Endodermal cell (in vitro differentiated cells): ENCODE measurements around the gene CSF2. TPM values are rescaled to one million over a fixed set of nuclear protein-coding genes. Genes with fewer than 3 reads are reported as not detected.

Experiments used
- DNase-seq: peaks from one replicate; pipeline ENCODE4 v3.0.0-alpha.2; 2017
- H3K27ac ChIP-seq: 2 replicates; pipeline ENCODE4 v1.5.1; 2013; ENCODE audit warnings: mild to moderate bottlenecking, low read depth, low read length, moderate library complexity
- H3K27me3 ChIP-seq: 2 replicates; pipeline ENCODE4 v1.6.1; 2013; ENCODE audit warnings: mild to moderate bottlenecking, low read length, moderate library complexity; ENCODE audit not compliant: insufficient read depth, control insufficient read depth, poor library complexity, severe bottlenecking
- H3K36me3 ChIP-seq: 2 replicates; pipeline ENCODE4 v1.7.0; 2013; ENCODE audit warnings: mild to moderate bottlenecking, low read length, moderate library complexity; ENCODE audit not compliant: control insufficient read depth, insufficient read depth
- H3K4me1 ChIP-seq: one replicate; pipeline ENCODE4 v1.7.0; 2013; ENCODE audit warnings: low read length; ENCODE audit not compliant: control insufficient read depth, insufficient read depth
- H3K4me3 ChIP-seq: 2 replicates; pipeline ENCODE4 v1.5.1; 2013; ENCODE audit warnings: mild to moderate bottlenecking, low read length, moderate library complexity
- H3K9ac ChIP-seq: 2 replicates; pipeline ENCODE4 v1.6.1; 2013; ENCODE audit warnings: mild to moderate bottlenecking, low read length, moderate library complexity; ENCODE audit not compliant: poor library complexity, severe bottlenecking; ENCODE audit errors: extremely low read depth
- H3K9me3 ChIP-seq: 2 replicates; pipeline ENCODE4 v1.6.1; 2013; ENCODE audit warnings: mild to moderate bottlenecking, low read length, moderate library complexity; ENCODE audit not compliant: control insufficient read depth
- H3K27ac Mint-ChIP-seq: 2 replicates; pipeline ENCODE4 v1.8.0; 2020; ENCODE audit warnings: mixed read lengths
- H3K27me3 Mint-ChIP-seq: 2 replicates; pipeline ENCODE4 v1.8.0; 2021; ENCODE audit warnings: mild to moderate bottlenecking, mixed read lengths; ENCODE audit not compliant: insufficient read depth
- H3K36me3 Mint-ChIP-seq: 2 replicates; pipeline ENCODE4 v1.8.0; 2020; ENCODE audit warnings: low read depth, mixed read lengths
- H3K4me1 Mint-ChIP-seq: 2 replicates; pipeline ENCODE4 v1.8.0; 2020; ENCODE audit warnings: mixed read lengths
- H3K4me3 Mint-ChIP-seq: 2 replicates; pipeline ENCODE4 v1.8.0; 2020; ENCODE audit warnings: mild to moderate bottlenecking, moderate library complexity, mixed read lengths
- H3K9me3 Mint-ChIP-seq: 2 replicates; pipeline ENCODE4 v1.8.0; 2020; ENCODE audit warnings: mild to moderate bottlenecking, mixed read lengths
- CTCF ChIP-seq: fragments of 200-600 bp; sonication (generic); conservative IDR thresholded peaks from 2 replicates; pipeline ENCODE4 v1.5.0; 2021; ENCODE audit warnings: antibody characterized with exemption, mild to moderate bottlenecking
- WGBS, 2 experiments: methylation state at CpG; one replicate each; pipeline versions ENCODE4 v1.1.5 to v1.1.7; 2013; ENCODE audit warnings: missing lambda C conversion rate in 2 of 2, mixed read lengths in 1 of 2; ENCODE audit not compliant: insufficient coverage in 1 of 2, insufficient read length in 1 of 2; 5-methylcytosine and 5-hydroxymethylcytosine counted together
- total RNA-seq, 2 donors: library from RNA; stranded (reverse); fragmentation: NEBNext Ultra II Directional in 1 of 2; extraction: Animal tissue kit (Norgen Biotek cat#: 25700) in 1 of 2; gene quantifications; 2 replicates in 1 of 2; 3 replicates in 1 of 2; pipeline ENCODE4 v1.2.1, GENCODE V29; 2021

CSF2 gene
- total RNA-seq, 2 donors from 2014 or later: not detected

- no peak overlapping the region for H3K4me3 Mint-ChIP-seq
- Histone ChIP-seq H3K27me3 (no peaks in the 10 kb centered on the region), H3K36me3 (no peaks in the 10 kb centered on the region)
Observed at GRCh38 chr5:132067941-132068808, 5.4 kb upstream of the CSF2 start.

GRCh38 chr5:132069561-132069960 is 4.0 kb upstream of the CSF2 start:
- 92 to 97% methylated on average over 4 to 10 of the region's 10 CpGs for WGBS, 2 experiments
- H3K27me3 Mint-ChIP-seq: no peaks in the 10 kb centered on the region
- TF ChIP-seq CTCF: no peak
- no peaks in the 10 kb centered on the region for H3K9me3 ChIP-seq
- H3K27ac ChIP-seq: no peak overlapping the region
- H3K9ac ChIP-seq: no peak overlapping the region
- no peaks in the 10 kb centered on the region for H3K36me3 ChIP-seq
- no peak for DNase-seq
- H3K4me3 ChIP-seq: no peak overlapping the region
- peaks cover under 1% of the 10 kb centered on the region for H3K4me1 Mint-ChIP-seq
- no peaks in the 10 kb centered on the region for H3K27me3 ChIP-seq
- H3K4me3 Mint-ChIP-seq: no peak overlapping the region
- no peaks in the 10 kb centered on the region for H3K36me3 Mint-ChIP-seq
- no peaks in the 10 kb centered on the region for H3K9me3 Mint-ChIP-seq
- H3K4me1 ChIP-seq: no peaks in the 10 kb centered on the region
- no peak overlapping the region for H3K27ac Mint-ChIP-seq

More at GRCh38 chr5:132067941-132068808, 5.4 kb upstream of the CSF2 start:
- no peaks in the 10 kb centered on the region for H3K27me3 Mint-ChIP-seq
- no peak overlapping the region for H3K27ac ChIP-seq
- no peaks in the 10 kb centered on the region for H3K9me3 Mint-ChIP-seq
- no peak overlapping the region for H3K27ac Mint-ChIP-seq
- H3K9me3 ChIP-seq: no peaks in the 10 kb centered on the region
- no peaks in the 10 kb centered on the region for H3K4me1 ChIP-seq
- H3K9ac ChIP-seq: no peak overlapping the region
- no peaks in the 10 kb centered on the region for H3K4me1 Mint-ChIP-seq
- no peak for DNase-seq
- H3K36me3 Mint-ChIP-seq: no peaks in the 10 kb centered on the region
- WGBS, 2 experiments: 87 to 90% methylated on average over 6 to 13 of the region's 13 CpGs
- H3K4me3 ChIP-seq: no peak overlapping the region
- TF ChIP-seq CTCF: no peak

- peaks cover 5% of the 10 kb centered on the region for H3K4me1 Mint-ChIP-seq
- H3K9ac ChIP-seq: no peak overlapping the region
- no peak overlapping the region for H3K27ac Mint-ChIP-seq
- no peaks in the 10 kb centered on the region for H3K4me1 ChIP-seq
- no peaks in the 10 kb centered on the region for H3K36me3 ChIP-seq
- no peak for TF ChIP-seq CTCF
- no peaks in the 10 kb centered on the region for H3K9me3 ChIP-seq
- H3K36me3 Mint-ChIP-seq: no peaks in the 10 kb centered on the region
- H3K9me3 Mint-ChIP-seq: no peaks in the 10 kb centered on the region
- H3K27me3 ChIP-seq: no peaks in the 10 kb centered on the region
- H3K27me3 Mint-ChIP-seq: no peaks in the 10 kb centered on the region
- H3K4me3 ChIP-seq: no peak overlapping the region
- 92 to 100% methylated on average over 2 to 3 of the region's 3 CpGs for WGBS, 2 experiments
- H3K27ac ChIP-seq: no peak overlapping the region
- no peak for DNase-seq
- no peak overlapping the region for H3K4me3 Mint-ChIP-seq
Observed at GRCh38 chr5:132069994-132070393, 3.6 kb upstream of the CSF2 start.
